Activated CD4-positive, alpha-beta T cell treated with anti-CD3 and anti-CD28 coated beads for 36 hours (primary cell): Measurements from ENCODE around the gene NT5DC3. TPM values are rescaled to one million over a fixed set of nuclear protein-coding genes. Genes with fewer than 3 reads are reported as not detected.
A peak's percentile ranks its signal among the peaks of the same experiment; 100 is the strongest.

Experiments
- ATAC-seq: fragments of 200-7000 bp; cut with Tn5 transposase; one replicate; pipeline ENCODE4 v1.10.0; 2021; ENCODE audit warnings: mild to moderate bottlenecking, moderate library complexity
- CTCF ChIA-PET: fragments of 350-600 bp; sonication (Branson Sonifier 250); formaldehyde crosslinking; loops from one replicate; lab custom pipeline; 2021; ENCODE audit warnings: antibody characterized with exemption; lab: Charles Lee
- POLR2A ChIA-PET: fragments of 350-600 bp; sonication (Branson Sonifier 250); formaldehyde crosslinking; loops from one replicate; lab custom pipeline; 2021; ENCODE audit warnings: antibody characterized with exemption, inconsistent platforms; lab: Charles Lee
- DNase-seq: peaks from one replicate; pipeline ENCODE4 v3.0.0-alpha.2; 2020
- H3K27ac Mint-ChIP-seq: one replicate; pipeline ENCODE4 v1.8.0; 2021; ENCODE audit warnings: mixed read lengths
- H3K27me3 Mint-ChIP-seq: one replicate; pipeline ENCODE4 v1.8.0; 2021; ENCODE audit warnings: mixed read lengths
- H3K36me3 Mint-ChIP-seq: one replicate; pipeline ENCODE4 v1.8.0; 2021; ENCODE audit warnings: low read depth, mixed read lengths
- H3K4me1 Mint-ChIP-seq: one replicate; pipeline ENCODE4 v1.8.0; 2021; ENCODE audit warnings: mixed read lengths
- H3K4me3 Mint-ChIP-seq: one replicate; pipeline ENCODE4 v1.8.0; 2021; ENCODE audit warnings: mild to moderate bottlenecking, moderate library complexity, mixed read lengths
- H3K9me3 Mint-ChIP-seq: one replicate; pipeline ENCODE4 v1.8.0; 2021; ENCODE audit warnings: low read depth, mixed read lengths
- intact Hi-C, 2 experiments: fragments of 100-400 bp; cut with DNase I in 1 of 2; cut with micrococcal nuclease in 1 of 2; formaldehyde crosslinking; loops; one replicate each; pipeline versions ENCODE4 v1.14.2 to v1.15.1; 2022 to 2024; cut with DNase I, micrococcal nuclease
- total RNA-seq, 2 experiments: library from RNA; stranded (reverse); gene quantifications; one replicate each; pipeline ENCODE4 v1.2.3, GENCODE V29; 2021

Gene NT5DC3
- total RNA-seq, 2 experiments from 2014 or later = 7.3 to 8.9 TPM

DNA sequence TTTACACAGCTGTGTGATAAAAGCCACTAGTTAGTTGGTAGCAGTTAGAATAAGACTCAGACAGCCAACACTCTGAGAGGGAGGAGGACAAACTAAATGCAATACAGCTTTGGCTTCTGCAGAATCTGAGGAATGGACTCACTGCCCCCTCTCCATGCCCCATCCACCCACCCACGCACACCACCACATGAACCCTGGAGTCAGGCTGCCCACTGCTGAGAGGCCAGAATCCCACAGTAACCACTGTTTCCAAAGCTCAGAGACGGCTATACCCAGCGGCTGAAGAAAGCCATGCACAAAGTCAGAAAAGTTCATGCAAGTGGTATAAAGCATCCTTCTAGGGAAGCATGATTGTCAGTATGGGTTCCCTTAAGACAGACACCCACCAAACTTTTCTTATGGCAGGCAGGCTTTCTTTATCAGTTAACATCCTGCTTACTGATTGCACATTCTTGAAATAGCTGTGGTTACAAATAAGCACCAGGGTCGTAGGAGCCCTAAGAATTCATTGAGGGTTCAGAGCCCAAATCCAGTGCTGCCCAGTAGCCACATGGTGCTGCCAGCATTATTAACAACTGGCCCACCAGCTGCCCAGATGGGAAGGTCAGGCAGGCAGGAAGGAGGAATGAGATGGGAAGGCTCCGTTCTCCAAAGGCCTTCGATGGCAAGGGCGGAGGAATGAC is 61.5 kb downstream of the NT5DC3 start:
- ATAC-seq = no peak
- H3K27ac Mint-ChIP-seq = no peak overlapping the region
- no peaks in the 10 kb centered on the region for H3K27me3 Mint-ChIP-seq
- no peak overlapping the region for H3K4me3 Mint-ChIP-seq
- intact Hi-C loops = no loop called here
- H3K4me1 Mint-ChIP-seq = no peaks in the 10 kb centered on the region
- CTCF ChIA-PET = interaction anchor here (0.7 kb wide), 1 partner anchor 29 kb away, joined by 3 read pairs; no protein-coding TSS in a partner anchor
- no peak for DNase-seq
- H3K36me3 Mint-ChIP-seq = peaks cover 46% of the 10 kb centered on the region
- POLR2A ChIA-PET = no interaction called here
- H3K9me3 Mint-ChIP-seq = no peaks in the 10 kb centered on the region

DNA sequence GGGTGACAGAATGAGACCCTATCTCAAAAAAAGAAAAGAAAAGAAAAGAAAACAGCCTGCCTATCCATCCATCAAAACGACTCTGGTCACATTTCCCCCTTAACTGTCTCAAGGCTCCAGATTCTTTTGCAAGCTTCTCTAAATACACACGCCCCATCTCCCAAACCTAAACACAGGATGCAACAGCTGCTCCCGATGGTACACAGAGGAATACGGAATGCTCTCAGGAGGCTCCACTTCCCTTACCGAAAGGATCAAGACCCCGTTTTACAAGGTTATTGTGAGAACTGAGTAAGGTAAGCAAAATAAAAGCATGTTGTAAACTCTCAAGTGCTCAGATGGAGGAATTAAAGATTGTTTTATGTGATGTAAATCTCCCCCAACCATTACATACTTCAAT is 62.3 kb downstream of the NT5DC3 start:
- H3K27me3 Mint-ChIP-seq = no peaks in the 10 kb centered on the region
- H3K36me3 Mint-ChIP-seq = peaks cover 43% of the 10 kb centered on the region
- no peaks in the 10 kb centered on the region for H3K9me3 Mint-ChIP-seq
- H3K4me1 Mint-ChIP-seq = no peaks in the 10 kb centered on the region
- H3K27ac Mint-ChIP-seq = no peak overlapping the region
- POLR2A ChIA-PET = interaction anchor here (0.7 kb wide), 1 partner anchor 11 kb away, joined by 3 read pairs; no protein-coding TSS in a partner anchor
- ATAC-seq (no peak), DNase-seq (no peak)
- CTCF ChIA-PET = no interaction called here
- intact Hi-C loops = no loop called here
- H3K4me3 Mint-ChIP-seq = no peak overlapping the region

- Mint-ChIP-seq H3K27ac (no peak overlapping the region), H3K4me3 (no peak overlapping the region), H3K36me3 (peaks cover 29% of the 10 kb centered on the region), H3K9me3 (no peaks in the 10 kb centered on the region), H3K4me1 (no peaks in the 10 kb centered on the region), H3K27me3 (no peaks in the 10 kb centered on the region)
- DNase-seq (no peak), ATAC-seq (no peak)
- ChIA-PET CTCF (interaction anchor here (0.7 kb wide), 1 partner anchor 16 kb away, joined by 3 read pairs; no protein-coding TSS in a partner anchor), POLR2A (no interaction called here)
- intact Hi-C loops = no loop called here
Measured at GRCh38 chr12:103774977-103775560, 66.0 kb downstream of the NT5DC3 start.

GRCh38 chr12:103773109-103773910 is 67.7 kb downstream of the NT5DC3 start:
- Mint-ChIP-seq H3K27me3 (no peaks in the 10 kb centered on the region), H3K4me3 (no peak overlapping the region), H3K36me3 (peaks cover 23% of the 10 kb centered on the region), H3K27ac (no peak overlapping the region), H3K4me1 (no peaks in the 10 kb centered on the region), H3K9me3 (no peaks in the 10 kb centered on the region)
- no peak for DNase-seq
- intact Hi-C loops = no loop called here
- ChIA-PET CTCF (interaction anchor here (0.6 to 1.1 kb wide), 2 partner anchors 14 to 134 kb away, joined by 3 to 4 read pairs; no protein-coding TSS in a partner anchor), POLR2A (no interaction called here)
- no peak for ATAC-seq

- Mint-ChIP-seq H3K36me3 (peaks cover 20% of the 10 kb centered on the region), H3K27me3 (no peaks in the 10 kb centered on the region), H3K4me1 (no peaks in the 10 kb centered on the region), H3K4me3 (no peak overlapping the region), H3K9me3 (no peaks in the 10 kb centered on the region), H3K27ac (no peak overlapping the region)
- DNase-seq (no peak), ATAC-seq (no peak)
- ChIA-PET CTCF (interaction anchor here (0.7 to 1.1 kb wide), 2 partner anchors 13 to 1903 kb away, joined by 3 to 4 read pairs; no protein-coding TSS in a partner anchor), POLR2A (no interaction called here)
- intact Hi-C loops = no loop called here
Measured at GRCh38 chr12:103772367-103773108, 68.5 kb downstream of the NT5DC3 start.

GRCh38 chr12:103771466-103771865 is 69.6 kb downstream of the NT5DC3 start:
- no peaks in the 10 kb centered on the region for H3K4me1 Mint-ChIP-seq
- CTCF ChIA-PET = interaction anchor here (0.6 to 1.1 kb wide), 3 partner anchors 334 to 1902 kb away, joined by 3 to 4 read pairs (median 3); no protein-coding TSS in a partner anchor
- intact Hi-C loops = no loop called here
- H3K4me3 Mint-ChIP-seq = no peak overlapping the region
- peaks cover 17% of the 10 kb centered on the region for H3K36me3 Mint-ChIP-seq
- no peaks in the 10 kb centered on the region for H3K9me3 Mint-ChIP-seq
- no peaks in the 10 kb centered on the region for H3K27me3 Mint-ChIP-seq
- POLR2A ChIA-PET = no interaction called here
- ATAC-seq (no peak), DNase-seq (peak; percentile 31)
- H3K27ac Mint-ChIP-seq = no peak overlapping the region

GRCh38 chr12:103769240-103769945 is 71.6 kb downstream of the NT5DC3 start:
- no peaks in the 10 kb centered on the region for H3K27me3 Mint-ChIP-seq
- intact Hi-C loops = no loop called here
- DNase-seq (no peak), ATAC-seq (no peak)
- H3K36me3 Mint-ChIP-seq = peaks cover 15% of the 10 kb centered on the region
- ChIA-PET CTCF (interaction anchor here (1.1 kb wide), 1 partner anchor 28 kb away, joined by 3 read pairs; no protein-coding TSS in a partner anchor), POLR2A (no interaction called here)
- no peaks in the 10 kb centered on the region for H3K4me1 Mint-ChIP-seq
- H3K27ac Mint-ChIP-seq = no peak overlapping the region
- H3K9me3 Mint-ChIP-seq = no peaks in the 10 kb centered on the region
- H3K4me3 Mint-ChIP-seq = no peak overlapping the region

- Mint-ChIP-seq H3K4me1 (no peaks in the 10 kb centered on the region), H3K9me3 (no peaks in the 10 kb centered on the region), H3K4me3 (no peak overlapping the region), H3K27me3 (no peaks in the 10 kb centered on the region), H3K36me3 (peaks cover 18% of the 10 kb centered on the region), H3K27ac (no peak overlapping the region)
- POLR2A ChIA-PET = no interaction called here
- CTCF ChIA-PET = no interaction called here
- DNase-seq (no peak), ATAC-seq (no peak)
- intact Hi-C loops = no loop called here
Measured at GRCh38 chr12:103768467-103769123, 72.4 kb downstream of the NT5DC3 start.

DNA sequence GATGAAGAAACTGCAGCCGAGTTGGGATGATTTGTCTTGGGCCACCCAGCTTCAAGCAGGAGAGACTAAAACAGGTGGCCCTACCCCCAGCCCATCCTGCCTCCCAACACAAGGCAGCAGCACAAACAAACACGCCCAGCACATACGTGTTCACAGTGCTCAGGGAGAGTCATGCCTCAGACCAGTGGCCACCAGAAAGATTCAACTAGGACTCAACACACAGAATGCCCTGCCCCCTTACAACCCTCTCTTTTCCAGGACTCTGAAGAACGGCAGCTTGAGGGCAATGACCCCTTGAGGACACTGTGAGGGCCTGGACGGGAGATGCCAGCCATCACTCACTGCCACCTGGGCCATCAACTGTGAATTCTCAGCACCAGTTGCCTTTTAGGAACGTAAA is 75.0 kb downstream of the NT5DC3 start:
- no peak for DNase-seq
- POLR2A ChIA-PET = no interaction called here
- peaks cover 22% of the 10 kb centered on the region for H3K36me3 Mint-ChIP-seq
- intact Hi-C loops = no loop called here
- H3K27me3 Mint-ChIP-seq = no peaks in the 10 kb centered on the region
- H3K4me1 Mint-ChIP-seq = no peaks in the 10 kb centered on the region
- H3K9me3 Mint-ChIP-seq = no peaks in the 10 kb centered on the region
- no peak for ATAC-seq
- CTCF ChIA-PET = no interaction called here
- no peak overlapping the region for H3K4me3 Mint-ChIP-seq
- H3K27ac Mint-ChIP-seq = no peak overlapping the region

- intact Hi-C loops = no loop called here
- no peak for DNase-seq
- Mint-ChIP-seq H3K36me3 (peaks cover 22% of the 10 kb centered on the region), H3K4me1 (no peaks in the 10 kb centered on the region), H3K9me3 (no peaks in the 10 kb centered on the region), H3K27me3 (no peaks in the 10 kb centered on the region), H3K27ac (no peak overlapping the region), H3K4me3 (no peak overlapping the region)
- CTCF ChIA-PET = no interaction called here
- POLR2A ChIA-PET = no interaction called here
- no peak for ATAC-seq
Measured at GRCh38 chr12:103765322-103765721, 75.7 kb downstream of the NT5DC3 start.
